Right lobe of liver (tissue), 6 donors: ENCODE results near the gene SNCAIP. TPM values are rescaled to one million over a fixed set of nuclear protein-coding genes. Genes with fewer than 3 reads are reported as not detected.

Source experiments
- ATAC-seq, 4 donors: fragments of 200-7000 bp; cut with Tn5 transposase; one replicate each; pipeline ENCODE4 v1.9.1; 2020; ENCODE audit warnings: mild to moderate bottlenecking in 4 of 4, moderate library complexity in 4 of 4
- DNase-seq, 3 donors: peaks; one replicate each; pipeline ENCODE4 v3.0.0-alpha.2; 2020
- H3K27ac ChIP-seq, 3 donors: fragments of 200-600 bp; one replicate each; pipeline ENCODE4 v1.8.0; 2022
- H3K27me3 ChIP-seq, 2 donors: fragments of 200-600 bp; one replicate each; pipeline ENCODE4 v1.8.0; 2022
- H3K36me3 ChIP-seq, 4 donors: fragments of 200-600 bp; sonication (generic) in 1 of 4; one replicate each; pipeline versions ENCODE4 v1.5.1 to v1.8.0; 2017 to 2022; ENCODE audit warnings: control low read depth in 1 of 4
- H3K4me1 ChIP-seq, 4 donors: fragments of 200-600 bp; sonication (generic) in 1 of 4; one replicate each; pipeline versions ENCODE4 v1.5.1 to v1.8.0; 2017 to 2022; ENCODE audit warnings: control low read depth in 1 of 4
- H3K4me3 ChIP-seq, 3 donors: fragments of 200-600 bp; one replicate each; pipeline ENCODE4 v1.8.0; 2022
- H3K9me3 ChIP-seq, 4 donors: fragments of 200-600 bp; sonication (generic) in 1 of 4; one replicate each; pipeline versions ENCODE4 v1.5.1 to v1.8.0; 2017 to 2022; ENCODE audit warnings: control low read depth in 1 of 4
- CTCF ChIP-seq, 4 donors: fragments of 200-600 bp in 3 of 4; fragments of 450-650 bp in 1 of 4; IDR thresholded peaks; one replicate each; pipeline versions ENCODE4 v1.5.1 to v1.8.0; 2016 to 2022; ENCODE audit warnings: antibody characterized with exemption in 4 of 4, mild to moderate bottlenecking in 2 of 4
- POLR2A ChIP-seq: fragments of 450-650 bp; IDR thresholded peaks from one replicate; pipeline ENCODE4 v1.6.1; 2017; ENCODE audit warnings: antibody characterized with exemption, mild to moderate bottlenecking
- WGBS: methylation state at CpG from one replicate; pipeline ENCODE4 v1.1.6; 2018; ENCODE audit warnings: low coverage, low lambda C conversion rate; ENCODE audit not compliant: insufficient coverage; ENCODE audit errors: missing lambda C conversion rate; 5-methylcytosine and 5-hydroxymethylcytosine counted together
- intact Hi-C, 2 donors: fragments of 100-400 bp; cut with DNase I; formaldehyde crosslinking; loops; one replicate each; pipeline versions ENCODE4 v1.11.2 to v1.14.1; 2022
- total RNA-seq, 6 experiments: library from RNA; depleted of rRNA in 2 of 6; stranded (reverse); fragments of >200 nt in 2 of 6; fragmentation: NEBNext Ultra II Directional in 3 of 6; extraction: Animal tissue kit (Norgen Biotek cat#: 25700) in 3 of 6; gene quantifications; one replicate each; pipeline versions ENCODE4 v1.1.0 to v1.2.4, GENCODE V29; 2016 to 2023
- donor health status: DM: no; HTN: yes; CAD: no.
- donor health status: DM: no; HTN: no; CAD: no.
- donor health status: DM: no; HTN: no; CAD: no.
- donor health status: DM: no; HTN: yes; CAD: no.
- donor health status: DM: no; HTN: yes; CAD: no.

Gene SNCAIP
- total RNA-seq, 6 experiments from 2014 or later: 0.19 to 0.65 (median 0.32) TPM; not detected in 1

GRCh38 chr5:122273696-122274095 is 38.3 kb upstream of the SNCAIP start:
- no peaks in the 10 kb centered on the region for H3K27me3 ChIP-seq
- H3K36me3 ChIP-seq: no peaks in the 10 kb centered on the region
- H3K4me1 ChIP-seq: no peaks in the 10 kb centered on the region
- no peak overlapping the region for H3K4me3 ChIP-seq
- DNase-seq (no peak), ATAC-seq (no peak)
- no peak overlapping the region for H3K27ac ChIP-seq
- H3K9me3 ChIP-seq: no peaks in the 10 kb centered on the region
- 24% methylated on average over 1 of the region's 1 CpG for WGBS
- intact Hi-C loops: no loop called here
- TF ChIP-seq POLR2A (no peak), CTCF (IDR thresholded peaks at IDR 0.05) (no peak)

- Histone ChIP-seq H3K27me3 (no peaks in the 10 kb centered on the region), H3K4me1 (no peaks in the 10 kb centered on the region), H3K9me3 (no peaks in the 10 kb centered on the region), H3K4me3 (no peak overlapping the region), H3K36me3 (no peaks in the 10 kb centered on the region), H3K27ac (no peak overlapping the region)
- intact Hi-C loops: no loop called here
- DNase-seq: no peak
- 86% methylated on average over 3 of the region's 3 CpGs for WGBS
- ATAC-seq: no peak
- TF ChIP-seq CTCF (IDR thresholded peaks at IDR 0.05) (no peak), POLR2A (no peak)
Measured at GRCh38 chr5:122283592-122283991, 28.4 kb upstream of the SNCAIP start.

DNA sequence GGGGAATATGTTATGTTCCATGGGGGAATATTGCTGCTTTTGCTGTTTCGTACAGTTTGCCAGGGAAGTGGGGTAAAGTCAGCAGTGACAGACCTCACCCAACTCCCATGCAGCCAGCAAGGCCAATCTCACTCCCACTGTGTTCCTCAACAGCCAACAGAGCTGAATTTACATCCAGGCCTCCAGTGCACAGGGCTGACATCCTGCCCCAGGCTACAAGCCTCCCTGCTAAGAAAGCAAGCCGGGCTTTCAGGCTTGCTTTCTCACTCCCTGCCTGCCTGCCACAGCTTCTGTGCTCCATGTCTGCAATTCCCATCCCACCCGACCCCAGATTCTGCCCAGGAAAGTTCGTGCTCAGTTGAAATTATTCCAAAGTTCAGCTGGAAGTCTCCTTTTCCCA is 25.5 kb upstream of the SNCAIP start:
- WGBS: 67% methylated on average over 2 of the region's 4 CpGs
- Histone ChIP-seq H3K9me3 (no peaks in the 10 kb centered on the region), H3K4me1 (no peaks in the 10 kb centered on the region), H3K4me3 (no peak overlapping the region), H3K27me3 (no peaks in the 10 kb centered on the region), H3K27ac (no peak overlapping the region), H3K36me3 (no peaks in the 10 kb centered on the region)
- no peak for DNase-seq
- intact Hi-C loops: no loop called here
- ATAC-seq: no peak
- no peak for TF ChIP-seq CTCF (IDR thresholded peaks at IDR 0.05)
- TF ChIP-seq POLR2A: no peak

DNA sequence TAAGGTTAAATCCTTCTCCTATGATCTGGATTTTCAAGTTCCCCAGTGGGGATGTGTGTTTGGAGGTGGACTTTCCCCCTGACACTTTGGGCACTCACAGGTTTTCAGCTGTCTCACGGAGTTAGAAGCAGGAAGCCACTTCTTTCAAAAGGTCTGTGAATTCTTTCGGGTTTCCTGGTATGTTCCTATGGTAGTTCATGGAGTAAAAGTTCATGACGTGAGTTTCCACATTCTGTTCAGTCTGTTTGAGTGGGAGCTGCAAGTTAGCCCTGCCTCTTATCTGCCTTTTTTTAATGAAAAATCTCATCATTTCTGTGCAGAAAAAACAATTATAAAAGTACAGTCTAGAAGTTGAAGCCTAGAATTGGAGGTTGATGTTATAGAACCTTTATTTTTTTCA is 24.9 kb upstream of the SNCAIP start:
- Histone ChIP-seq H3K27me3 (no peaks in the 10 kb centered on the region), H3K36me3 (no peaks in the 10 kb centered on the region), H3K27ac (no peak overlapping the region), H3K4me1 (no peaks in the 10 kb centered on the region), H3K4me3 (no peak overlapping the region), H3K9me3 (no peaks in the 10 kb centered on the region)
- intact Hi-C loops: no loop called here
- DNase-seq (no peak), ATAC-seq (no peak)
- WGBS: 23% methylated on average over 3 of the region's 3 CpGs
- no peak for TF ChIP-seq CTCF (IDR thresholded peaks at IDR 0.05)
- no peak for TF ChIP-seq POLR2A
